Hepatocyte (in vitro differentiated cells): ENCODE data around the gene C14orf119. TPM values are rescaled to one million over a fixed set of nuclear protein-coding genes. Genes with fewer than 3 reads are reported as not detected.

Source experiments
- DNase-seq: peaks from one replicate; pipeline ENCODE4 v3.0.0-alpha.2; 2016; ENCODE audit warnings: low spot score
- H2AFZ ChIP-seq: fragments of 200-600 bp; sonication (generic); 2 replicates; pipeline ENCODE4 v1.6.0; 2016; ENCODE audit warnings: antibody characterized with exemption, mild to moderate bottlenecking
- H3K27ac ChIP-seq: fragments of 200-600 bp; sonication (generic); 2 replicates; pipeline ENCODE4 v1.5.1; 2016; ENCODE audit warnings: mild to moderate bottlenecking
- H3K27me3 ChIP-seq: fragments of 200-600 bp; sonication (generic); 2 replicates; pipeline ENCODE4 v1.6.1; 2016
- H3K36me3 ChIP-seq: fragments of 200-600 bp; sonication (generic); replicated peaks from 2 replicates; pipeline ENCODE4 v1.5.1; 2016; ENCODE audit warnings: low read depth; ENCODE audit not compliant: insufficient read depth
- H3K4me1 ChIP-seq: fragments of 200-600 bp; sonication (generic); 2 replicates; pipeline ENCODE4 v1.5.1; 2016; ENCODE audit warnings: mild to moderate bottlenecking, moderate library complexity; ENCODE audit not compliant: insufficient read depth
- H3K4me2 ChIP-seq: fragments of 200-600 bp; sonication (generic); 2 replicates; pipeline ENCODE4 v1.6.0; 2016
- H3K4me3 ChIP-seq: fragments of 200-600 bp; sonication (generic); 2 replicates; pipeline ENCODE4 v1.5.1; 2016; ENCODE audit warnings: mild to moderate bottlenecking
- H3K79me2 ChIP-seq: fragments of 200-600 bp; sonication (generic); 2 replicates; pipeline ENCODE4 v1.6.0; 2017; ENCODE audit warnings: mild to moderate bottlenecking
- H3K9me2 ChIP-seq: fragments of 200-600 bp; sonication (generic); replicated peaks from 2 replicates; pipeline ENCODE4 v1.6.0; 2017; ENCODE audit warnings: mild to moderate bottlenecking; ENCODE audit not compliant: insufficient read depth
- H3K9me3 ChIP-seq: fragments of 200-600 bp; sonication (generic); 2 replicates; pipeline ENCODE4 v1.5.1; 2016; ENCODE audit warnings: low read depth, mild to moderate bottlenecking
- H4K20me1 ChIP-seq: fragments of 200-600 bp; sonication (generic); 2 replicates; pipeline ENCODE4 v1.6.0; 2016; ENCODE audit warnings: mild to moderate bottlenecking; ENCODE audit not compliant: insufficient read depth, poor library complexity, severe bottlenecking
- CTCF ChIP-seq: fragments of 200-600 bp; sonication (generic); IDR thresholded peaks from 2 replicates; pipeline ENCODE4 v1.5.1; 2016; ENCODE audit warnings: antibody characterized with exemption, mild to moderate bottlenecking; ENCODE audit not compliant: poor library complexity
- EZH2 ChIP-seq: fragments of 200-600 bp; sonication (generic); IDR thresholded peaks from 2 replicates; pipeline ENCODE4 v1.6.1; 2016; ENCODE audit warnings: antibody characterized with exemption, mild to moderate bottlenecking, borderline replicate concordance
- EZH2phosphoT487 ChIP-seq: fragments of 200-600 bp; sonication (generic); IDR thresholded peaks from one replicate; pipeline ENCODE4 v1.6.1; 2018; ENCODE audit warnings: antibody characterized with exemption, mild to moderate bottlenecking, low read depth, moderate library complexity; ENCODE audit not compliant: unreplicated experiment, severe bottlenecking
- WGBS: methylation state at CpG from one replicate; pipeline ENCODE4 v1.1.6; 2016; ENCODE audit warnings: low lambda C conversion rate; ENCODE audit errors: missing lambda C conversion rate; 5-methylcytosine and 5-hydroxymethylcytosine counted together
- polyA plus RNA-seq: library from polyadenylated mRNA; unstranded; fragments of >200 nt; fragmentation: Nextera tagmentation; extraction: Ambion mirVana; gene quantifications from 2 replicates; pipeline ENCODE4 v1.2.1, GENCODE V29; 2016
- total RNA-seq: library from RNA; depleted of rRNA; stranded (reverse); fragments of >200 nt; gene quantifications from 2 replicates; pipeline ENCODE4 v1.2.3, GENCODE V29; 2014

The C14orf119 gene
- total and polyA plus RNA-seq, 2 experiments from 2014 or later: 47.7 to 146 TPM

GRCh38 chr14:23074906-23075305, 20.4 kb upstream of the C14orf119 start:
- no peak for DNase-seq
- H4K20me1 ChIP-seq: no peaks in the 10 kb centered on the region
- H3K79me2 ChIP-seq: peaks cover 57% of the 10 kb centered on the region
- no peak overlapping the region for H2AFZ ChIP-seq
- H3K9me2 ChIP-seq: no peaks in the 10 kb centered on the region
- WGBS: 96% methylated on average over 1 of the region's 1 CpG
- H3K27ac ChIP-seq: no peak overlapping the region
- no peaks in the 10 kb centered on the region for H3K36me3 ChIP-seq
- H3K27me3 ChIP-seq: no peaks in the 10 kb centered on the region
- H3K4me3 ChIP-seq: no peak overlapping the region
- no peak overlapping the region for H3K4me2 ChIP-seq
- peaks cover 33% of the 10 kb centered on the region for H3K4me1 ChIP-seq
- H3K9me3 ChIP-seq: no peaks in the 10 kb centered on the region
- no peak for TF ChIP-seq EZH2
- TF ChIP-seq CTCF: no peak
- TF ChIP-seq EZH2phosphoT487: no peak

DNA sequence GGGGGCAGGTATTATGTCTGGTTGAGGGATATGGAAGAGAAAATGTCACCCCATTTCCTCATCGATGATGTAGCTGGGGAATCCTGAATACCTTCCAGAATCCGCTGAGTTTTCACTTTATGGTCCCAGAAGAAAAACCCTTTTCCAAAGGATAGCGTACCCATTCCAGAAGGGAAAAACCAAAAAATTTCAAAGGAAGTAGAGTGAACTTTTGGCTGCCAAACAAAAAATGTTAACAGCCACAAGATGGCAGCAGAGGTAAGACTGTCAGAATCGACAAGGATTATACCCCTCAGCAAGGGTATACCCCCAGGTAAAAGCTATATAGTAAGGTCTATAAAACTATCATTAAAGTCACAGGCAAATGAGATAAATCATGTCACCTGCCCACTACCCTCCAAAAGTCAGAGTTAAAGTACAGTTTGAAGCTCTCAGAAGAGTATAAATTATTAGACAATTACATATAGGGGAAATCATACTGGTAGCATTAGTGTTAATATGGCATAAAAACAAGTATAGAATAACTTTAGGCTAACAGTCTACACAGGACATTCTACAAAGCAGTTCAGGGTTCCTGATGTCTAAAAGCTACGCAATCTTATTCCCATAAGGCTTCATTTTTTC, 18.4 kb upstream of the C14orf119 start:
- peak overlapping the region; percentile 87 for H3K27ac ChIP-seq
- no peaks in the 10 kb centered on the region for H3K36me3 ChIP-seq
- H2AFZ ChIP-seq: no peak overlapping the region
- no peaks in the 10 kb centered on the region for H3K9me3 ChIP-seq
- DNase-seq: peak; percentile 57
- no peaks in the 10 kb centered on the region for H3K27me3 ChIP-seq
- no peaks in the 10 kb centered on the region for H3K9me2 ChIP-seq
- TF ChIP-seq CTCF (peak; percentile 61), EZH2phosphoT487 (no peak)
- WGBS: 75% methylated on average over 5 of the region's 5 CpGs
- H3K4me1 ChIP-seq: peaks cover 22% of the 10 kb centered on the region
- no peak overlapping the region for H3K4me3 ChIP-seq
- H3K79me2 ChIP-seq: peaks cover 50% of the 10 kb centered on the region
- H3K4me2 ChIP-seq: no peak overlapping the region
- H4K20me1 ChIP-seq: no peaks in the 10 kb centered on the region

DNA sequence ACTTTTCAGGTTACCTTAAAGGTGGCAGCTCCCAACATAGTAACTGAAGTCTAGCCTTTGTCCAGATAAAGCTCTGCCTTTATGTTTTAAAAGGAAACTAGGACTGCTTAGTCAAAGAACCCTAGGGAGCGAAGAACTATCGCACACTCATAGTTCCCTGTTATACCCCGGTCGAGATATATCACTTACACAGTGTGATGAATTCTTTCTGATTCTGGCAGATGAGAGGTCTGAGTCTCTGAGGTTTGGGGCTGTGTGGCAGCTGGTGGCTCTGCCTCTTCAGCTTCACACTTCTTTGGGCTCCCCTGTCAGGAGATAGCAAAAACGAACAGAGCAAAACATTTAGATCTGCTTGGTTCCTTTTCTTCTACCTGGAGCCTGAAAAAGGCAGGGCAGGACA, 17.3 kb upstream of the C14orf119 start:
- Histone ChIP-seq H3K9me2 (no peaks in the 10 kb centered on the region), H3K79me2 (peaks cover 54% of the 10 kb centered on the region), H4K20me1 (no peaks in the 10 kb centered on the region), H3K4me1 (peaks cover 11% of the 10 kb centered on the region), H3K27me3 (no peaks in the 10 kb centered on the region), H3K36me3 (no peaks in the 10 kb centered on the region), H3K4me2 (peak overlapping the region; percentile 22), H3K9me3 (no peaks in the 10 kb centered on the region), H3K4me3 (no peak overlapping the region), H2AFZ (no peak overlapping the region), H3K27ac (peak overlapping the region; percentile 87)
- TF ChIP-seq CTCF: no peak
- no peak for TF ChIP-seq EZH2
- TF ChIP-seq EZH2phosphoT487: no peak
- DNase-seq: no peak
- 89% methylated on average over 5 of the region's 5 CpGs for WGBS
